Neural crest cell (in vitro differentiated cells): ENCODE results near the gene STRAP. TPM values are rescaled to one million over a fixed set of nuclear protein-coding genes. Genes with fewer than 3 reads are reported as not detected.

Experiments
- DNase-seq: peaks from one replicate; pipeline ENCODE4 v3.0.0; 2021; ENCODE audit warnings: low read depth, mixed read lengths, low spot score
- H3K27ac Mint-ChIP-seq: one replicate; pipeline ENCODE4 v1.8.0; 2021; ENCODE audit warnings: mild to moderate bottlenecking, mixed read lengths; ENCODE audit not compliant: unreplicated experiment
- H3K27me3 Mint-ChIP-seq: 2 replicates; pipeline ENCODE4 v1.8.0; 2021; ENCODE audit warnings: low read depth, mild to moderate bottlenecking, mixed read lengths
- H3K36me3 Mint-ChIP-seq: 2 replicates; pipeline ENCODE4 v1.8.0; 2021; ENCODE audit warnings: low read depth, mild to moderate bottlenecking, mixed read lengths
- H3K4me1 Mint-ChIP-seq: 2 replicates; pipeline ENCODE4 v1.8.0; 2021; ENCODE audit warnings: mixed read lengths
- H3K4me3 Mint-ChIP-seq: one replicate; pipeline ENCODE4 v1.8.0; 2021; ENCODE audit warnings: mild to moderate bottlenecking, mixed read lengths
- H3K9me3 Mint-ChIP-seq: 2 replicates; pipeline ENCODE4 v1.8.0; 2021; ENCODE audit warnings: mixed read lengths
- CTCF ChIP-seq: fragments of 200-600 bp; sonication (generic); conservative IDR thresholded peaks from 2 replicates; pipeline ENCODE4 v1.5.0; 2021; ENCODE audit warnings: antibody characterized with exemption, mild to moderate bottlenecking
- total RNA-seq: library from RNA; stranded (reverse); gene quantifications from 2 replicates; pipeline ENCODE4 v1.2.1, GENCODE V29; 2021

Gene STRAP
- total RNA-seq, 1 donor from 2014 or later = 191 TPM

- Mint-ChIP-seq H3K27ac (no peak overlapping the region), H3K4me3 (no peak overlapping the region), H3K4me1 (no peaks in the 10 kb centered on the region), H3K9me3 (no peaks in the 10 kb centered on the region), H3K36me3 (no peaks in the 10 kb centered on the region), H3K27me3 (no peaks in the 10 kb centered on the region)
- DNase-seq = no peak
- no peak for TF ChIP-seq CTCF
Observed at GRCh38 chr12:15859116-15859515, 23.1 kb upstream of the STRAP start.

GRCh38 chr12:15861404-15861803 lies 20.8 kb upstream of the STRAP start:
- no peaks in the 10 kb centered on the region for H3K4me1 Mint-ChIP-seq
- no peaks in the 10 kb centered on the region for H3K9me3 Mint-ChIP-seq
- no peak for DNase-seq
- no peak overlapping the region for H3K27ac Mint-ChIP-seq
- no peak for TF ChIP-seq CTCF
- H3K4me3 Mint-ChIP-seq = no peak overlapping the region
- no peaks in the 10 kb centered on the region for H3K27me3 Mint-ChIP-seq
- no peaks in the 10 kb centered on the region for H3K36me3 Mint-ChIP-seq

- no peaks in the 10 kb centered on the region for H3K36me3 Mint-ChIP-seq
Observed at GRCh38 chr12:15862840-15863239, 19.3 kb upstream of the STRAP start.

GRCh38 chr12:15863372-15863771 lies 18.8 kb upstream of the STRAP start:
- H3K27me3 Mint-ChIP-seq = no peaks in the 10 kb centered on the region

More at GRCh38 chr12:15862840-15863239, 19.3 kb upstream of the STRAP start:
- Mint-ChIP-seq H3K9me3 (no peaks in the 10 kb centered on the region), H3K4me1 (no peaks in the 10 kb centered on the region), H3K27ac (no peak overlapping the region), H3K27me3 (no peaks in the 10 kb centered on the region), H3K4me3 (no peak overlapping the region)
- TF ChIP-seq CTCF = no peak
- no peak for DNase-seq

GRCh38 chr12:15863984-15864383 lies 18.2 kb upstream of the STRAP start:
- Mint-ChIP-seq H3K27me3 (no peaks in the 10 kb centered on the region), H3K4me3 (no peak overlapping the region), H3K4me1 (no peaks in the 10 kb centered on the region), H3K36me3 (no peaks in the 10 kb centered on the region), H3K9me3 (no peaks in the 10 kb centered on the region), H3K27ac (no peak overlapping the region)
- no peak for TF ChIP-seq CTCF
- DNase-seq = no peak

More at GRCh38 chr12:15863372-15863771, 18.8 kb upstream of the STRAP start:
- Mint-ChIP-seq H3K9me3 (no peaks in the 10 kb centered on the region), H3K27ac (no peak overlapping the region), H3K36me3 (no peaks in the 10 kb centered on the region), H3K4me1 (no peaks in the 10 kb centered on the region), H3K4me3 (no peak overlapping the region)
- no peak for TF ChIP-seq CTCF
- no peak for DNase-seq

- Mint-ChIP-seq H3K4me3 (no peak overlapping the region), H3K27ac (no peak overlapping the region), H3K36me3 (peaks cover 3% of the 10 kb centered on the region), H3K9me3 (no peaks in the 10 kb centered on the region), H3K27me3 (no peaks in the 10 kb centered on the region), H3K4me1 (no peaks in the 10 kb centered on the region)
- DNase-seq = no peak
- TF ChIP-seq CTCF = no peak
Observed at GRCh38 chr12:15868186-15868585, 14.0 kb upstream of the STRAP start.
